Neuronal stem cell (in vitro differentiated cells): ENCODE results near the gene SH2D2A.

Source experiments
- DNase-seq: peaks from one replicate; pipeline ENCODE4 v3.0.0-alpha.2; 2013; ENCODE audit warnings: low spot score
- H2AFZ ChIP-seq: one replicate; pipeline ENCODE4 v1.6.1; 2013; ENCODE audit warnings: mild to moderate bottlenecking, low read length, inconsistent platforms
- H2AK5ac ChIP-seq: 2 replicates; pipeline ENCODE4 v1.6.1; 2013; ENCODE audit warnings: low read depth, mild to moderate bottlenecking, inconsistent platforms, low read length, moderate library complexity, mixed read lengths
- H2BK120ac ChIP-seq: 2 replicates; pipeline ENCODE4 v1.6.1; 2013; ENCODE audit warnings: low read depth, mild to moderate bottlenecking, inconsistent platforms, low read length, moderate library complexity, mixed read lengths
- H2BK12ac ChIP-seq: one replicate; pipeline ENCODE4 v1.6.1; 2013; ENCODE audit warnings: low read length, inconsistent platforms
- H2BK15ac ChIP-seq: 2 replicates; pipeline ENCODE4 v1.6.1; 2013; ENCODE audit warnings: mild to moderate bottlenecking, low read length, inconsistent platforms, mixed read lengths
- H2BK5ac ChIP-seq: one replicate; pipeline ENCODE4 v1.6.1; 2013; ENCODE audit warnings: inconsistent platforms, mild to moderate bottlenecking, low read length, moderate library complexity
- H3K14ac ChIP-seq: one replicate; pipeline ENCODE4 v1.6.1; 2013; ENCODE audit warnings: low read length, inconsistent platforms
- H3K18ac ChIP-seq: 2 replicates; pipeline ENCODE4 v1.6.1; 2013; ENCODE audit warnings: low read length, inconsistent platforms
- H3K23ac ChIP-seq: 2 replicates; pipeline ENCODE4 v1.6.1; 2013; ENCODE audit warnings: low read depth, mild to moderate bottlenecking, mixed read lengths, low read length, inconsistent platforms; ENCODE audit not compliant: poor library complexity
- H3K27ac ChIP-seq: replicated peaks from 3 replicates; pipeline ENCODE4 v1.5.1; 2013; ENCODE audit warnings: low read length, inconsistent platforms
- H3K27me3 ChIP-seq, 3 experiments: 2 replicates each; pipeline ENCODE4 v1.6.1; 2013; ENCODE audit warnings: low read length in 3 of 3, mild to moderate bottlenecking in 2 of 3, inconsistent platforms in 1 of 3, low read depth in 1 of 3, mixed read lengths in 1 of 3, moderate library complexity in 1 of 3; ENCODE audit not compliant: control insufficient read depth in 3 of 3, insufficient read depth in 3 of 3
- H3K36me3 ChIP-seq, 2 donors: replicated peaks in 1 of 2; 2 replicates each; pipeline ENCODE4 v1.6.1; 2013; ENCODE audit warnings: low read length in 2 of 2; ENCODE audit not compliant: control insufficient read depth in 2 of 2, insufficient read depth in 2 of 2
- H3K4ac ChIP-seq: 2 replicates; pipeline ENCODE4 v1.6.1; 2013; ENCODE audit warnings: inconsistent platforms, mild to moderate bottlenecking, low read length, moderate library complexity
- H3K4me1 ChIP-seq, 2 donors: 1 replicate in 1 of 2; 2 replicates in 1 of 2; pipeline ENCODE4 v1.6.1; 2013; ENCODE audit warnings: low read length in 2 of 2, low read depth in 1 of 2; ENCODE audit not compliant: control insufficient read depth in 2 of 2, insufficient read depth in 1 of 2
- H3K4me2 ChIP-seq: one replicate; pipeline ENCODE4 v1.6.1; 2013; ENCODE audit warnings: mild to moderate bottlenecking, low read length, inconsistent platforms; ENCODE audit not compliant: insufficient read depth, poor library complexity, severe bottlenecking
- H3K4me3 ChIP-seq, 2 donors: 2 replicates each; pipeline ENCODE4 v1.5.1; 2013; ENCODE audit warnings: low read length in 2 of 2, mild to moderate bottlenecking in 2 of 2, inconsistent platforms in 1 of 2, moderate library complexity in 1 of 2
- H3K79me1 ChIP-seq: one replicate; pipeline ENCODE4 v1.6.1; 2013; ENCODE audit warnings: low read depth, mild to moderate bottlenecking, inconsistent platforms, low read length, moderate library complexity
- H3K9ac ChIP-seq: one replicate; pipeline ENCODE4 v1.6.1; 2013; ENCODE audit warnings: mild to moderate bottlenecking, low read depth, low read length, inconsistent platforms; ENCODE audit not compliant: poor library complexity
- H3K9me3 ChIP-seq, 2 donors: replicated peaks in 1 of 2; 2 replicates each; pipeline versions ENCODE3 to v1.6.1; 2013; ENCODE audit warnings: low read length in 2 of 2, mild to moderate bottlenecking in 2 of 2, inconsistent platforms in 1 of 2, low read depth in 1 of 2, mixed read lengths in 1 of 2, moderate library complexity in 1 of 2; ENCODE audit not compliant: control insufficient read depth in 2 of 2, insufficient read depth in 1 of 2
- H4K8ac ChIP-seq: one replicate; pipeline ENCODE4 v1.6.1; 2013; ENCODE audit warnings: low read depth, mild to moderate bottlenecking, inconsistent platforms, low read length, moderate library complexity
- H4K91ac ChIP-seq: one replicate; pipeline ENCODE4 v1.6.1; 2013; ENCODE audit warnings: low read length, low read depth, mild to moderate bottlenecking, inconsistent platforms; ENCODE audit not compliant: poor library complexity
- WGBS, 2 donors: extraction: QIAGEN DNeasy Blood & Tissue Kit; methylation state at CpG; one replicate each; pipeline ENCODE4 v1.1.7; 2013; ENCODE audit warnings: missing lambda C conversion rate in 2 of 2, mixed read lengths in 1 of 2; ENCODE audit not compliant: insufficient read length in 2 of 2, insufficient replicate concordance in 1 of 2; ENCODE audit errors: extremely low coverage in 2 of 2; 5-methylcytosine and 5-hydroxymethylcytosine counted together

The SH2D2A gene

DNA sequence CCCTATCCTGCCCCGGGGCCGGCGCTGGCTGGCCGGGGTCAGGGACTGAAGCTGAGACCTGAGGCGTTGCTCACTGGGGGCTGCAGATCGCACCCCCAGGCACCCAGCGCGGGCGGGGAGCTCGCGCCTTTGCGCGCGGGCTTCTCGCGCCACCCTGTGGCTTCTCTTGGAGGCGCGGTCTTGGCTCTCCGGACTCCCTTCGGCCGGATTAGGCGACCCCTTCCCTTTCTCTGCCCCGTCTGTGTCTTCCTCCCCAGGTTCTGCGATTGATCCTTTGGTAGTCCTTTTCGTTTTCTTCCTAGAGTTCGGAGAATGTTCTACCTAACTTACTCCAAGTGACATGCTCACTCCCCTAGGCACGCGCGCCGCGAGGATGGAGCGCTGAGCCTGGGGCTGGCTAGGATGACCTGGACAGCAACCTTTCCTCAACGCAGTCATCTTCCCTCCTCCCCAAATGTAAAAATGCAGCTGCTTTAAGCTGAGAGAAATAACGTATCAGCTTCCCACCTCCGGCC is 43.5 kb upstream of the SH2D2A start:
- Histone ChIP-seq H2AK5ac (no peak overlapping the region), H3K18ac (peak overlapping the region; percentile 1), H2BK120ac (no peak overlapping the region), H4K91ac (no peak overlapping the region), H3K79me1 (no peaks in the 10 kb centered on the region), H3K27ac (no peak overlapping the region), H2BK12ac (no peak overlapping the region), H3K27me3 (peaks cover 11 to 90% (median 78%) of the 10 kb centered on the region in 3 experiments), H4K8ac (no peak overlapping the region), H2AFZ (peak overlapping the region; percentile 90), H3K9ac (no peak overlapping the region), H3K4me3 (peak overlapping the region; percentile 1 to 72), H3K4me2 (peak overlapping the region; percentile 88), H2BK15ac (no peak overlapping the region), H3K14ac (no peak overlapping the region), H3K9me3 (no peaks in the 10 kb centered on the region), H3K4ac (no peak overlapping the region), H3K23ac (no peak overlapping the region), H2BK5ac (no peak overlapping the region), H3K36me3 (no peaks in the 10 kb centered on the region), H3K4me1 (peaks cover 11 to 20% of the 10 kb centered on the region in 2 donors)
- no CpG with 5 or more reads among the region's 35 CpGs for WGBS, 2 donors
- no peak for DNase-seq

DNA sequence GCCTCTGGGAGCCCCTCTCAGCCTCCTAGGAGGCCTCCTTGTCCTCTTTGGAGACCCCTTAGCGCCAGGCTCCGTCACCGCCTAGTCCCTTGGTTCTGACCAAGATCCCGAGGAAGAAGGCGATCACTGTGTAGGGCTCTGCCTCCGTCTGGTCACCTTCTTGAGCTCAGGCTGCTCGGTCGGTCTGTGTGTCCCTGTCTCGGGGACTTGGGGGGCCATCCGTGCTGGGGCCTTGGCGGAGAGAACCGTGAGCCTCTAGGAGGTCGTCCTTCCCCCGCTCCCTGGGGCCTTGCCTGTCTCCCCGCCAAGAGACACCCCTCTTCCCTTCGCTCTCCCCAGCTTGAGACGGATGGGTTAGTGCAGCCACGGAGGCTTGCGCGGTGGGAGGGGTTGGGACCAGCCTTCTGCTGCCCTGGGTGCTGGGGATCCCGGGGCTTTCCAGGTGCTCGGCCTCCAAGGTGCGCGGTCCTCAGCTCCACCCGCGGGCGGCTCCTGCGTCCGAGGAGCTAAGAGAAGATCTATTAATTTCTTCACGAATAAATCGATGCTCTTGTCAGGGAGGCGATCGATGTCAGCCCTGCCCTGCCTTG is 43.0 kb upstream of the SH2D2A start:
- Histone ChIP-seq H3K4me3 (peak overlapping the region; percentile 21 to 69), H3K27me3 (peaks cover 11 to 90% (median 74%) of the 10 kb centered on the region in 3 experiments), H2BK120ac (no peak overlapping the region), H3K18ac (peak overlapping the region; percentile 89), H2AFZ (peak overlapping the region; percentile 90), H3K4ac (no peak overlapping the region), H3K14ac (no peak overlapping the region), H2BK12ac (no peak overlapping the region), H3K9me3 (no peaks in the 10 kb centered on the region), H3K36me3 (no peaks in the 10 kb centered on the region), H3K4me1 (peaks cover 9 to 20% of the 10 kb centered on the region in 2 donors), H4K8ac (no peak overlapping the region), H2AK5ac (no peak overlapping the region), H3K23ac (peak overlapping the region; percentile 74), H3K79me1 (no peaks in the 10 kb centered on the region), H2BK5ac (no peak overlapping the region), H3K4me2 (peak overlapping the region; percentile 88), H3K9ac (peak overlapping the region; percentile 76), H3K27ac (no peak overlapping the region), H4K91ac (no peak overlapping the region), H2BK15ac (peak overlapping the region; percentile 79)
- no CpG with 5 or more reads among the region's 33 CpGs for WGBS, 2 donors
- no peak for DNase-seq

DNA sequence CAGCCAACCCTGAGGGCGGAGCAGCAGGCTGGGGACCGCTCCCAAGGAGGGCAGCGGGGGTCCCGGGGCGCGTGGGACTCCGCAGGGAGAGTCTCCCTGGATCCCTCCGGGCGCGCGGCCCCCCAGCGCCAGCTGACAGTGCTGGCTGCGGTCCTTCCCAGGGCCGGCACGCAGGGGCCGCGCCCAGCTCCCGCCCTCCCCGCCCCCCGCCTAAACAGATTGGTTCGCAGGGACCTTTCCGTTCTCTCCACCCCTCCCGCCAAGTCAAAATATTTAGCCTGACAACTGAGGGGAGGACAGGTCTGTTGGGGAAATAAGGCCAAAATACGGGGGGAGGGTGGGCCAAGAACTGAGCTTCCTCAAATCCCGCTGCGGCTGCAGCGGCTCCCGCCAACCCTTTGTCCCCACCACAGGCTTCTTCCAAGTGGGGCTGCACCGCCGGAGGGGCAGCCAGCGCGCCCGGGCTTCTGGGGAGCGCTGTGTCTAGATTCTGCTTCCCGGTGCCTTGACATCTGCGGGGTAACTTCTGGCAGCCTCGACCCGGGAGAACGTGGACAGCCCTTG is 42.4 kb upstream of the SH2D2A start, which contains the start of gene INSRR:
INSRR (minus strand) TSS at position 159 of the 564 bp plus-strand sequence. CDS start 496 bp downstream, outside the sequence.
- Histone ChIP-seq H3K27me3 (peaks cover 11 to 90% (median 73%) of the 10 kb centered on the region in 3 experiments), H3K4me2 (peak within 1 kb of the TSS; percentile 88)
- WGBS, 2 donors: no CpG with 5 or more reads among the region's 39 CpGs

DNA sequence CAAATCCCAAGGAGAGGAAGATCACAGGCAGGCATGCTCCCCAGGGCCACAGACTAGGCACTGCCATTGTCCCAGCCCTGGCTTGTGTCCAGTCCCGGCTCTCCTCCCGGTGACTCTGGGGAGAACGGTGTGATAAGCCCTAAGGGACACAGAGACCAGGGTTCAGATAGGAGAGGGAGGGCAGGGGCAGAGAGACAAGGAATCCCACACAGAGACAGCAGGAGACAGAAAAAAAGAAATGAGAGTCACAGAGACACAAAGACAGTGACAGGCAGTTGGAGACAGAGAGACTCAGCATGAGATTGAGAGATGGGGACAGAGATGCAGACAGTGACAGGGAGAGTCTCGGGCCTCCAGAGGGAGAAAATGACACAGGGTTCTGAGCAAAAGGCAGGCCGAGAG is 41.9 kb upstream of the SH2D2A start:
- no peak overlapping the region for H2BK5ac ChIP-seq
- DNase-seq: no peak
- peak overlapping the region; percentile 35 for H2BK15ac ChIP-seq
- H3K27ac ChIP-seq: no peak overlapping the region
- H4K91ac ChIP-seq: no peak overlapping the region
- H3K18ac ChIP-seq: peak overlapping the region; percentile 60
- no peak overlapping the region for H3K4ac ChIP-seq
- no peak overlapping the region for H3K23ac ChIP-seq
- no peak overlapping the region for H3K14ac ChIP-seq
- H3K79me1 ChIP-seq: no peaks in the 10 kb centered on the region
- no CpG with 5 or more reads among the region's 5 CpGs for WGBS, 2 donors
- peak overlapping the region; percentile 63 for H3K9ac ChIP-seq
- no peak overlapping the region for H3K4me3 ChIP-seq
- H3K27me3 ChIP-seq: peaks cover 11 to 90% (median 71%) of the 10 kb centered on the region in 3 experiments
- no peak overlapping the region for H2BK120ac ChIP-seq
- peaks cover 9 to 20% of the 10 kb centered on the region in 2 donors for H3K4me1 ChIP-seq
- H3K9me3 ChIP-seq: no peaks in the 10 kb centered on the region
- H2BK12ac ChIP-seq: no peak overlapping the region
- H3K4me2 ChIP-seq: peak overlapping the region; percentile 88
- H3K36me3 ChIP-seq: no peaks in the 10 kb centered on the region
- no peak overlapping the region for H2AK5ac ChIP-seq
- H4K8ac ChIP-seq: no peak overlapping the region
- peak overlapping the region; percentile 90 for H2AFZ ChIP-seq

More for the DNA sequence above, 42.4 kb upstream of the SH2D2A start, which contains the start of gene INSRR:
- Histone ChIP-seq H3K9me3 (no peaks in the 10 kb centered on the region), H3K18ac (peak within 1 kb of the TSS; percentile 89), H3K23ac (peak within 1 kb of the TSS; percentile 74), H3K27ac (no peak within 1 kb of the TSS), H2AK5ac (no peak within 1 kb of the TSS), H2BK12ac (no peak within 1 kb of the TSS), H3K4me1 (peaks cover 9 to 20% of the 10 kb centered on the region in 2 donors), H3K79me1 (no peaks in the 10 kb centered on the region), H3K4ac (no peak within 1 kb of the TSS), H2BK120ac (no peak within 1 kb of the TSS), H2AFZ (peak within 1 kb of the TSS; percentile 90), H2BK5ac (no peak within 1 kb of the TSS), H3K14ac (no peak within 1 kb of the TSS), H4K91ac (no peak within 1 kb of the TSS), H3K9ac (peak within 1 kb of the TSS; percentile 76), H3K36me3 (no peaks in the 10 kb centered on the region), H4K8ac (no peak within 1 kb of the TSS), H3K4me3 (peak within 1 kb of the TSS; percentile 21 to 69), H2BK15ac (peak within 1 kb of the TSS; percentile 79)
- no peak for DNase-seq
